KOPT-K1 (cell line): ENCODE data around the gene PPP1R11.

Source experiments
- H3K27ac ChIP-seq: fragments of 200-600 bp; sonication (generic); 2 replicates; pipeline ENCODE4 v1.5.1; 2016; ENCODE audit warnings: antibody characterized with exemption, mild to moderate bottlenecking, low read depth, low read length; ENCODE audit not compliant: poor library complexity, severe bottlenecking
- H3K36me3 ChIP-seq: fragments of 200-600 bp; sonication (generic); 2 replicates; pipeline ENCODE4 v1.5.1; 2017; ENCODE audit warnings: antibody characterized with exemption, mild to moderate bottlenecking, low read length, moderate library complexity; ENCODE audit not compliant: insufficient read depth
- H3K9me3 ChIP-seq: fragments of 200-600 bp; sonication (generic); 2 replicates; pipeline ENCODE4 v1.5.1; 2017; ENCODE audit warnings: antibody characterized with exemption, low read length, mild to moderate bottlenecking; ENCODE audit not compliant: insufficient read depth, poor library complexity, severe bottlenecking

Gene PPP1R11

DNA sequence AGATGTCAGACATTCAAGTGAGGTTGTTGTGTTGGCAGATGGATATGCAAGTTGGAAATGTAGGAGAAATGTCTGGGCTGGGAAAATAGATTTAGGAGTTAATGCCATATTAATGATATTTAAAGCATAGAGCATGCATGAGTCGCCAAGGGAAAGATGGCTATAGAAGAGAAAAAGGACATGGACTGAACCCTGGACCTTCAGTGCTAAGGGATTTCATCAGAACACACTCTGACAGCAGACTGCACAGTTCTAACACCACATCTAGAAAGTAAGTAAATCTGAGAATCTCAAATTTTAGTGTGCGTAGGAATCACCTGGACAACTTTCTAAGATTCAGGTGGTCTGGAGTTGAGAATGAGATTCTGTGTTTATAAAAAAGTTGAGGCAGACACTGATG lies 23.3 kb upstream of the PPP1R11 start:
- H3K9me3 ChIP-seq, result no peaks in the 10 kb centered on the region
- H3K27ac ChIP-seq, result no peak overlapping the region
- no peaks in the 10 kb centered on the region for H3K36me3 ChIP-seq

DNA sequence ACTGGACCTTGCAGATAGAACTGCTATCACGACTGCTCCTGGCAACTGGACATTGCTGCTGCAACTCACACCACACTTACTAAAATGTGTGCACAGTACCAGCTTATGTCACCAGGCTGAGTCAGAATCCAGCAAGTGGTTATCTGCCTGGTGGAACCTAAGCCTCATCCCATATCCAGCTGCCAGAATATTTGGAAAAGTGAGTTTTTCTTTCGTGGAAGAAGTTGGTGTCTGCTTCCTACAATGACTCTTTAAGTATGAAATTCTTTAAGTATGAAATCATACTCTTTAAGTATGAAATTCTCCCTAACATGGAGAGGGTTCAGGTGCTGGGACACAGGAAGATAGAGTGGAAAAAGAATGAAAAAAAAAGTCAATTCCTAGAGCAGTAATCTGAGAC lies 22.4 kb upstream of the PPP1R11 start:
- Histone ChIP-seq H3K27ac (no peak overlapping the region), H3K36me3 (no peaks in the 10 kb centered on the region), H3K9me3 (no peaks in the 10 kb centered on the region)

GRCh38 chr6:30047220-30047619 lies 19.8 kb upstream of the PPP1R11 start:
- Histone ChIP-seq H3K27ac (no peak overlapping the region), H3K9me3 (no peaks in the 10 kb centered on the region), H3K36me3 (peaks cover 6% of the 10 kb centered on the region)

GRCh38 chr6:30053682-30054081 lies 13.3 kb upstream of the PPP1R11 start:
- peaks cover 25% of the 10 kb centered on the region for H3K36me3 ChIP-seq
- no peaks in the 10 kb centered on the region for H3K9me3 ChIP-seq
- H3K27ac ChIP-seq, result no peak overlapping the region

DNA sequence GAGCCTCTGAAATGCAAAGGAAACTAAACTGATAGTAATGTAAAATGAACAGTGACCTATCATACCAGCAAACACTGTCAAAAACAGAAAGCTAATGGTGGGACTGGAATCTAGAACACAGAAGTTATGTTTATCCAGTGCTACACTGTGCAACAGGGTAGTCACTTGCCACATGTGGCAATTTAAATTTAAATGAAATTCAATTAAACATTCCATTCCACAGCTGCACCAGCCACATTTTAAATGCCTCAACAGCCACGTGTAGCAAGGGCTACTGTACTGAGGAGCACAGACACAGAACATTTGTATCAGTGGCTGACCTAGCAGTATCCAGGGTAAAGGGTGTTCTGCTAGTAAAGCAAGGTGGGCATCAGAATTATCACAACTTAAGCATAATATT lies 11.5 kb upstream of the PPP1R11 start:
- H3K9me3 ChIP-seq, result no peaks in the 10 kb centered on the region
- peaks cover 25% of the 10 kb centered on the region for H3K36me3 ChIP-seq
- no peak overlapping the region for H3K27ac ChIP-seq

DNA sequence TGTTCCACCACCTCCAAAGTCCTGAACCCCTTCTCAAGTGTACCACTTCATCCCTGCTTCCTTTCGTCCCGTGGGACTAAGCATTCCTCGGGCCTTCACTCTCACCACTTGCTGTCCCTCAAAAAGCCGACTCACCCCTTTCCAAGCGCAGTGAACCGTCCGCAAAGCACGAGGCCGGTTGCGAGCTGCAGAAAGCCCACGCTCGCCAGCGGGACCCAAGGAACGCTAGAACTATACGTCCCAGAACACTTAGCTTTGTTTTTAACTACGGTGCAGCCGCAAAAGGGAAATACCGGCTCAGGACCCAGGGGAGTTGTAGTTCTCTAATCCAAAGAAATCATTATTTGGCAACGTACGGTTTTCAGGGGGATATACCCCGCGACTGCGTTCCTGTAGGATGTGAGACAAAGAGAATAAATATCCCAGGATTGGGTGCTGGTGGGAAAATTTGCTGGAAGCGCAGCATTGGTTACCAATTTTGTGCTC lies 6.3 kb upstream of the PPP1R11 start:
- Histone ChIP-seq H3K27ac (peak overlapping the region; percentile 89), H3K36me3 (peaks cover 37% of the 10 kb centered on the region), H3K9me3 (no peaks in the 10 kb centered on the region)

DNA sequence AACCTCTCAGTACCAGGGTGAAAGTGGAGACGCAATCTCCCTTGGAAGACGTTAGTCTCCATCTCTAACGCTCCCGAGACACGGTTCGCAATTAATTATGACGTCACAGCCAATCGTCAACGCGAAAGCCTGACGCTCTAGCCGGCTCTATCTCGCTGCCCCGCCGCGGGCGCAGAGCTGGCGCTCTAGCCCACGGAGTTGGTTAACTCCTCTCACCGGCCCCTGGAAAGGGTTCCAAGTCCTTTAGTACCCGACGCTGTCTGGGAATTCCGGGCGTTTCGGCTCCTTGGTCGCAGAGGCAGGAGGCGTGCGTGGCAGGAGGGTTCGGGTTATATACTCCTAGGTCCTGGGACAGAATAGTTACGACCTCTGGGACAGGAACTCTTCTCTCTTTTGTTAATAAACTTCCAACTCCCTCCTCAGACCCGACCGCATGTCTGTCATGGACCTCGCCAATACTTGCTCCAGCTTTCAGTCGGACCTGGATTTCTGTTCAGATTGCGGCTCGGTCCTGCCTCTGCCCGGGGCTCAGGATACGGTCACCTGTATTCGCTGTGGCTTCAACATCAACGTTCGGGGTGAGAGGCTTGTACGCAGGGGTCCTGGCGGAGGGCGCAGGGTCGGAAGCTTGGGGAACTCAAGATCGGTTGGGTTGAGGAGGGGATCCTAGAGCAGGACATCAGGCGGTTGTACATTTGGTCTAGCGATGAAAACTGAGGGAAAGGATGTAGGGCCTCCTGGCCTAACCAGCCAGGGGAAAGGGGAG lies 5.7 kb upstream of the PPP1R11 start, which contains the start of gene POLR1H:
TSS of gene POLR1H (plus strand) at position 174 of the 766 bp plus-strand sequence. CDS start at position 434, 260 bp downstream.
- Histone ChIP-seq H3K27ac (peak within 1 kb of the TSS; percentile 89), H3K9me3 (no peaks in the 10 kb centered on the region), H3K36me3 (peaks cover 37% of the 10 kb centered on the region)

DNA sequence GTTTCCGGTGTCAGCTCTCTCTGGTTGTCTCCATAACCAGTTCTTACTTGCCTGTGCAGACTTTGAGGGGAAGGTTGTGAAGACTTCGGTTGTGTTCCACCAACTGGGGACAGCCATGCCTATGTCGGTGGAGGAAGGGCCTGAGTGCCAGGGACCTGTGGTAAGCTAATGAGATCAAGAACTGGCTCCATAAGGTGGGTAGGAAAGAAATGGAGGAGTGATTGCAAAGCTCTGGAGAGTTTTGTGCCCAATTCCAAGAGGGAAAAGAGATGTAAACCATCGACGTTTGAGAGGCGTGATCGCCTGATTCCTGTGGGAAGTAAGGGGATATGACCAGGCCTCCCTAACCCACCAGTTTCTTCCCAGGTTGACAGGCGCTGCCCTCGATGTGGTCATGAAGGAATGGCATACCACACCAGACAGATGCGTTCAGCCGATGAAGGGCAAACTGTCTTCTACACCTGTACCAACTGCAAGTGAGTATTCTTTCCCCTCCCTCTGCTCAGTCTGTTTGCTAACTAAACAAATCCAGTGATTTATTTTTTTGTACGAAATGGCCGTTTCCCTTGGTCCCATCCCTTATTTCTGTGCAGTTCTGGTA lies 5.0 kb upstream of the PPP1R11 start:
- Histone ChIP-seq H3K36me3 (peaks cover 33% of the 10 kb centered on the region), H3K27ac (peak overlapping the region; percentile 89), H3K9me3 (no peaks in the 10 kb centered on the region)

- Histone ChIP-seq H3K36me3 (peaks cover 27% of the 10 kb centered on the region), H3K9me3 (no peaks in the 10 kb centered on the region), H3K27ac (peak overlapping the region; percentile 89)
These were observed 4.4 kb upstream of the PPP1R11 start for GRCh38 chr6:30062471-30063178.

- H3K27ac ChIP-seq, result no peak overlapping the region
- H3K36me3 ChIP-seq, result peaks cover 20% of the 10 kb centered on the region
- H3K9me3 ChIP-seq, result no peaks in the 10 kb centered on the region
These were observed 3.7 kb upstream of the PPP1R11 start for GRCh38 chr6:30063315-30063714.

GRCh38 chr6:30066082-30066481 lies 916 bp upstream of the PPP1R11 start:
- H3K36me3 ChIP-seq, result peaks cover 43% of the 10 kb centered on the region
- no peaks in the 10 kb centered on the region for H3K9me3 ChIP-seq
- peak overlapping the region; percentile 86 for H3K27ac ChIP-seq

DNA sequence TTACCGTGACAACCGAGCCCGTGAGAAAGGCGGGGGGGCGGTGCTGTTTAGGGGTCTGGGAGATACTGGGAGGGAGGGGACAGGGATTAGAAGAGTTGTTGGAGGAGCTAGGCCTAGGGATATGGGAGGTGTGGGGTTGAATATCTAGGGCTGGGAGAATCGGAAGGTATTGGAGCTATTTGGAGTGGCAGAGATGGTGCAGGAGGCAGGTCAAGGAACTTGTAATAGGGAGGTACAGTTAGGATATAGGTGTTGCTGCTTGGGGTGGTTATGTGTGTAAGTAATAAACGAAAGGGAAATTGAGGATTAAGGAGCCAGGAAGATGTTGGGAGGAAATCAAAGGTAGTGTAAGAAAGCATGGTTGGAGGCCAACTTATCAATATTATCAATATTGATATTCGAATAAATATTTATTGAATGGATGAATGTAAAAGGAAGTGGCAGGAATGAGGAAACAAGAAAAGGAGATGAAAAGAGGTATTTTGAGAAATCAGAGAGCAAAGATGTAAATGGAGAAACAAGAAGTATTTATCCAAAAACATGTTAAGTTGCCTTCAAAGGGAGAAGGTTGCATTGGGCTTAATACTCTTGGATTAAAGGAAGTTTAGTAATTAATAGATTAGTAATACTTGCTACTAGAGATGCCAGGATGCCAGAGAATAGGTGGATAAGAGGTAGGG lies 602 bp downstream of the PPP1R11 start:
- H3K9me3 ChIP-seq, result no peaks in the 10 kb centered on the region

GRCh38 chr6:30071081-30071818 lies 4.3 kb downstream of the PPP1R11 start:
- Histone ChIP-seq H3K36me3 (peaks cover 23% of the 10 kb centered on the region; the same call in 1 of the 2 replicates), H3K27ac (no peak overlapping the region), H3K9me3 (no peaks in the 10 kb centered on the region)

More for the DNA sequence above, 602 bp downstream of the PPP1R11 start:
- Histone ChIP-seq H3K36me3 (peaks cover 43% of the 10 kb centered on the region), H3K27ac (peak overlapping the region; percentile 86)

GRCh38 chr6:30071858-30072257 lies 4.9 kb downstream of the PPP1R11 start:
- H3K9me3 ChIP-seq, result no peaks in the 10 kb centered on the region
- peaks cover 23% of the 10 kb centered on the region; the same call in 1 of the 2 replicates for H3K36me3 ChIP-seq
- H3K27ac ChIP-seq, result no peak overlapping the region
